ENCODE measurements around the gene KRTAP4-6.

- TF ChIP-seq NRF1 (IDR thresholded peaks at IDR 0.05; ENCODE audit: low read depth, low read length) (no peak), SIN3A (IDR thresholded peaks at IDR 0.05; ENCODE audit: borderline replicate concordance, low read depth, low read length) (no peak), GATA2 (CRISPR knock-in tag; IDR thresholded peaks at IDR 0.05) (no peak), JUND (IDR thresholded peaks at IDR 0.05) (no peak), FOXJ3 (CRISPR knock-in tag; IDR thresholded peaks at IDR 0.05) (no peak), USF1 (IDR thresholded peaks at IDR 0.05; ENCODE audit: borderline replicate concordance, low read depth) (no peak), MXI1 (IDR thresholded peaks at IDR 0.05; ENCODE audit: low read depth, low read length) (no peak), REST (IDR thresholded peaks at IDR 0.05; ENCODE audit: low read depth, low read length) (no peak), CTCF (IDR thresholded peaks at IDR 0.05) (no peak), POLR2AphosphoS5 (IDR thresholded peaks at IDR 0.05; ENCODE audit: low read depth, low read length) (no peak), ZBTB33 (IDR thresholded peaks at IDR 0.05; ENCODE audit: borderline replicate concordance, low read depth) (no peak), RAD21 (IDR thresholded peaks at IDR 0.05; ENCODE audit: low read length) (no peak), USF2 (IDR thresholded peaks at IDR 0.05; ENCODE audit: borderline replicate concordance, low read depth, low read length) (no peak), CHD2 (IDR thresholded peaks at IDR 0.05; ENCODE audit: low read length, partially characterized antibody) (no peak)
Measured at GRCh38 chr17:41160648-41161047, 20.3 kb upstream of the KRTAP4-6 start, which contains the start of gene KRTAP4-4.

Data from SK-N-SH (cell line).